Measurements from ENCODE around the gene CLEC14A. TPM values are rescaled to one million over a fixed set of nuclear protein-coding genes. Genes with fewer than 3 reads are reported as not detected.

Gene CLEC14A
- total and polyA plus RNA-seq, 10 donors: 4.1 to 33.6 (median 21.1) TPM

- TF ChIP-seq POLR2A (IDR thresholded peaks at IDR 0.05) (no peak), POLR2AphosphoS5 (IDR thresholded peaks at IDR 0.05) (no peak)
- TF ChIP-seq, protein P1, sequence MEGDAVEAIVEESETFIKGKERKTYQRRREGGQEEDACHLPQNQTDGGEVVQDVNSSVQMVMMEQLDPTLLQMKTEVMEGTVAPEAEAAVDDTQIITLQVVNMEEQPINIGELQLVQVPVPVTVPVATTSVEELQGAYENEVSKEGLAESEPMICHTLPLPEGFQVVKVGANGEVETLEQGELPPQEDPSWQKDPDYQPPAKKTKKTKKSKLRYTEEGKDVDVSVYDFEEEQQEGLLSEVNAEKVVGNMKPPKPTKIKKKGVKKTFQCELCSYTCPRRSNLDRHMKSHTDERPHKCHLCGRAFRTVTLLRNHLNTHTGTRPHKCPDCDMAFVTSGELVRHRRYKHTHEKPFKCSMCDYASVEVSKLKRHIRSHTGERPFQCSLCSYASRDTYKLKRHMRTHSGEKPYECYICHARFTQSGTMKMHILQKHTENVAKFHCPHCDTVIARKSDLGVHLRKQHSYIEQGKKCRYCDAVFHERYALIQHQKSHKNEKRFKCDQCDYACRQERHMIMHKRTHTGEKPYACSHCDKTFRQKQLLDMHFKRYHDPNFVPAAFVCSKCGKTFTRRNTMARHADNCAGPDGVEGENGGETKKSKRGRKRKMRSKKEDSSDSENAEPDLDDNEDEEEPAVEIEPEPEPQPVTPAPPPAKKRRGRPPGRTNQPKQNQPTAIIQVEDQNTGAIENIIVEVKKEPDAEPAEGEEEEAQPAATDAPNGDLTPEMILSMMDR (IDR thresholded peaks at IDR 0.05 in 8 of 11, conservative IDR thresholded peaks at IDR 0.05 in 3 of 11): no peak
- peaks cover 0 to 45% (median 21%) of the 10 kb centered on the region in 8 donors for H3K9me3 ChIP-seq
- H3K27me3 ChIP-seq (replicated peaks in 1 of 7): peaks cover 0 to 1% (median 0%) of the 10 kb centered on the region in 7 donors
- WGBS, 5 donors: 85 to 94% (median 90%) methylated on average over 4 of the region's 4 CpGs
- intact Hi-C loops (cut with DNase I; ENCODE audit: low total_unique reads): no loop called here
- H3K4me1 ChIP-seq: no peaks in the 10 kb centered on the region
- H3K36me3 ChIP-seq: no peaks in the 10 kb centered on the region
- no peak for DNase-seq
- H3K4me3 ChIP-seq: no peak overlapping the region
- H3K27ac ChIP-seq: no peak overlapping the region
Observed at GRCh38 chr14:38262844-38263243, 7.0 kb upstream of the CLEC14A start.

- TF ChIP-seq POLR2A (IDR thresholded peaks at IDR 0.05) (no peak), POLR2AphosphoS5 (IDR thresholded peaks at IDR 0.05) (no peak)
- TF ChIP-seq, protein P1 (IDR thresholded peaks at IDR 0.05 in 8 of 11, conservative IDR thresholded peaks at IDR 0.05 in 3 of 11): no peak
- intact Hi-C loops (cut with DNase I; ENCODE audit: low total_unique reads): no loop called here
- Histone ChIP-seq H3K27me3 (replicated peaks in 1 of 7) (peaks cover 0 to 7% (median 0%) of the 10 kb centered on the region in 7 donors), H3K4me1 (peaks cover 0 to under 1% (median 0%) of the 10 kb centered on the region in 6 donors), H3K9me3 (peaks cover 0 to 37% (median 15%) of the 10 kb centered on the region in 8 donors), H3K4me3 (no peak overlapping the region), H3K27ac (no peak overlapping the region), H3K36me3 (no peaks in the 10 kb centered on the region)
- WGBS, 5 donors: 52 to 76% (median 72%) methylated on average over 1 of the region's 1 CpG
- DNase-seq: no peak
Observed at GRCh38 chr14:38261620-38262019, 5.7 kb upstream of the CLEC14A start.

DNA sequence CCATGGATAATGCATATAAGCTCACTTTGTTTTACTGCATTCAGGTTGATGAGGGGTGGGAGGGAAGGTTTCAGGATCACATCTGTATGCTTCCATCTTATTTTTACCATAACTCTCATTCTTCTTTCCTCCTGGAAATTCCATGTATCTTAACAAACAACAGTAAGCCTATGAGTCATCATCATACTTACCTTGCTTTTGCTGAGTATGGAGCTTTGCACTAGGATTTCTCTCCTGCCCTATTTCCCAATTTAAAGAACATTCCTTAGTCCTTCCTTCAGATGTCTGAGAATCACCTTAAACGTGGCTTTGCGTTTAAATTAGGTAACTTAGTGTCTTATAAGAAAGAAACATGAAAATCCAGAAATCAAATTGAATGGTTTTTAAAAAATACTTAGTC lies 1.6 kb upstream of the CLEC14A start:
- no peak overlapping the region for H3K4me3 ChIP-seq
- peaks cover 0 to 17% (median 12%) of the 10 kb centered on the region in 6 donors for H3K4me1 ChIP-seq
- TF ChIP-seq, protein P1 (IDR thresholded peaks at IDR 0.05 in 8 of 11, conservative IDR thresholded peaks at IDR 0.05 in 3 of 11): no peak
- intact Hi-C loops (cut with DNase I; ENCODE audit: low total_unique reads): no loop called here
- H3K9me3 ChIP-seq: peaks cover 0 to 18% (median 10%) of the 10 kb centered on the region in 8 donors
- peak overlapping the region in 7 of 8 donors; percentile 83 to 92 (median 88) for H3K27ac ChIP-seq
- H3K27me3 ChIP-seq (replicated peaks in 1 of 7): peaks cover 0 to 40% (median 15%) of the 10 kb centered on the region in 7 donors
- 65 to 89% (median 83%) methylated on average over 2 of the region's 2 CpGs for WGBS, 5 donors
- no peak for DNase-seq
- no peaks in the 10 kb centered on the region for H3K36me3 ChIP-seq

DNA sequence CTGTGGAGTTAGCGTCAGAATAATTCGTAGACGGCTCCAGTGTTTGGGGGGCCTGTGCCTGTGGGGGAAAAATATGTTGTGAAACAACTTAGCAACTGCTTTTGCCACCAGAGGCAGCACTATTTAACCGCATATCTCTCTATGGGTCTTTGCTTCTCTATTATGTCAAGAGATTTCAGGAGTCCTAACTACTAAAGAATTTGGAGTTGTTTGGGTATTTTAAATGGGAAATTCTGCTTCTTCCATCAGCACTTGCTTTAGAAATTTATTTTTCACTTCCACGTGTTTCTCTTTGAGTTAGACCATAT lies 594 bp upstream of the CLEC14A start:
- Histone ChIP-seq H3K27ac (peak overlapping the region; percentile 10 to 92 (median 88)), H3K27me3 (replicated peaks in 1 of 7) (peaks cover 0 to 40% (median 15%) of the 10 kb centered on the region in 7 donors), H3K9me3 (peaks cover 0 to 10% (median 4%) of the 10 kb centered on the region in 8 donors), H3K4me3 (peak overlapping the region in 2 of 8 donors; percentile 51 to 70), H3K4me1 (peaks cover 0 to 17% (median 12%) of the 10 kb centered on the region in 6 donors), H3K36me3 (no peaks in the 10 kb centered on the region)
- no peak for TF ChIP-seq POLR2AphosphoS5 (IDR thresholded peaks at IDR 0.05)
- no peak for TF ChIP-seq POLR2A (IDR thresholded peaks at IDR 0.05)
- TF ChIP-seq, protein P1 (IDR thresholded peaks at IDR 0.05 in 8 of 11, conservative IDR thresholded peaks at IDR 0.05 in 3 of 11): peak in 4 of 11 experiments; percentile 19 to 33 (median 28)
- intact Hi-C loops (cut with DNase I; ENCODE audit: low total_unique reads): no loop called here
- DNase-seq: no peak
- WGBS, 5 donors: 7 to 15% (median 9%) methylated on average over 5 of the region's 5 CpGs
